ENCODE data around the gene ATAD1.

DNA sequence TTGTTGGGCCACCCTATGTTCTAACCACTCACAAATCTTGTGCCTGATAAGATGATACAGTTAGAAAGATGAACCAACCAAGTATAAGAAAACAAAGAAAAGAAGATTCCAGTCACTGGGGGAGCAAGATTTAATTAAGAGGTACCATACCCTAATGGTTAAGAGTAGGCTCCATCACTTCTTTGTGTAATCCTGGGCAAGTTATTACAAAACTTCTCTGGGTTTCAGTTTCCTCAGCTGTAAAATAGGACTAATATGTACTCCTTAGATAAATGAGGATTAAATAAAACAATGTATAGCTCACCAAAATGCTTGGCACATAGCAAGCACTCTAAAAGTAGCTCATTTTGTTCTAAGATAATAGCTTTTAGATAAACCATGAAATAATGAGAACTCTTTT, 58.5 kb downstream of the ATAD1 start:
- TF ChIP-seq, protein P1, sequence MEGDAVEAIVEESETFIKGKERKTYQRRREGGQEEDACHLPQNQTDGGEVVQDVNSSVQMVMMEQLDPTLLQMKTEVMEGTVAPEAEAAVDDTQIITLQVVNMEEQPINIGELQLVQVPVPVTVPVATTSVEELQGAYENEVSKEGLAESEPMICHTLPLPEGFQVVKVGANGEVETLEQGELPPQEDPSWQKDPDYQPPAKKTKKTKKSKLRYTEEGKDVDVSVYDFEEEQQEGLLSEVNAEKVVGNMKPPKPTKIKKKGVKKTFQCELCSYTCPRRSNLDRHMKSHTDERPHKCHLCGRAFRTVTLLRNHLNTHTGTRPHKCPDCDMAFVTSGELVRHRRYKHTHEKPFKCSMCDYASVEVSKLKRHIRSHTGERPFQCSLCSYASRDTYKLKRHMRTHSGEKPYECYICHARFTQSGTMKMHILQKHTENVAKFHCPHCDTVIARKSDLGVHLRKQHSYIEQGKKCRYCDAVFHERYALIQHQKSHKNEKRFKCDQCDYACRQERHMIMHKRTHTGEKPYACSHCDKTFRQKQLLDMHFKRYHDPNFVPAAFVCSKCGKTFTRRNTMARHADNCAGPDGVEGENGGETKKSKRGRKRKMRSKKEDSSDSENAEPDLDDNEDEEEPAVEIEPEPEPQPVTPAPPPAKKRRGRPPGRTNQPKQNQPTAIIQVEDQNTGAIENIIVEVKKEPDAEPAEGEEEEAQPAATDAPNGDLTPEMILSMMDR (IDR thresholded peaks at IDR 0.05; ENCODE audit: low read depth, low read length) = no peak
- no peak for TF ChIP-seq EZH2phosphoT487 (IDR thresholded peaks at IDR 0.05; ENCODE audit: low read depth)
